GM21515 (cell line): Measurements from ENCODE around the gene RGS11.
"Not testable (repeated sequence)": the region's sequence is repeated elsewhere in the genome, so short reads cannot be mapped to it uniquely, and the experiment has no call there.

ENCODE experiments used
- ATAC-seq: cut with Tn5 transposase; IDR thresholded peaks from one replicate; pipeline ENCODE4 v1.9.1; 2021; ENCODE audit not compliant: unreplicated experiment

Gene RGS11

GRCh38 chr16:230949-231348 is 44.8 kb downstream of the RGS11 start:
- no peak for ATAC-seq

GRCh38 chr16:230351-230750 is 45.4 kb downstream of the RGS11 start:
- ATAC-seq = not testable (repeated sequence)

- ATAC-seq = no peak
Measured at GRCh38 chr16:229731-230281, 45.9 kb downstream of the RGS11 start.

GRCh38 chr16:228852-229730 is 46.7 kb downstream of the RGS11 start, which contains the start of gene LUC7L:
TSS of gene LUC7L (minus strand) at chr16:229449. CDS start at chr16:229339, 110 bp downstream.
- peak; percentile 75 for ATAC-seq

GRCh38 chr16:228151-228851 is 47.4 kb downstream of the RGS11 start:
- peak; percentile 11 for ATAC-seq

- no peak for ATAC-seq
Measured at GRCh38 chr16:220021-220420, 55.7 kb downstream of the RGS11 start.
